Measurements from ENCODE around the gene TOM1L2.

TOM1L2 gene

DNA sequence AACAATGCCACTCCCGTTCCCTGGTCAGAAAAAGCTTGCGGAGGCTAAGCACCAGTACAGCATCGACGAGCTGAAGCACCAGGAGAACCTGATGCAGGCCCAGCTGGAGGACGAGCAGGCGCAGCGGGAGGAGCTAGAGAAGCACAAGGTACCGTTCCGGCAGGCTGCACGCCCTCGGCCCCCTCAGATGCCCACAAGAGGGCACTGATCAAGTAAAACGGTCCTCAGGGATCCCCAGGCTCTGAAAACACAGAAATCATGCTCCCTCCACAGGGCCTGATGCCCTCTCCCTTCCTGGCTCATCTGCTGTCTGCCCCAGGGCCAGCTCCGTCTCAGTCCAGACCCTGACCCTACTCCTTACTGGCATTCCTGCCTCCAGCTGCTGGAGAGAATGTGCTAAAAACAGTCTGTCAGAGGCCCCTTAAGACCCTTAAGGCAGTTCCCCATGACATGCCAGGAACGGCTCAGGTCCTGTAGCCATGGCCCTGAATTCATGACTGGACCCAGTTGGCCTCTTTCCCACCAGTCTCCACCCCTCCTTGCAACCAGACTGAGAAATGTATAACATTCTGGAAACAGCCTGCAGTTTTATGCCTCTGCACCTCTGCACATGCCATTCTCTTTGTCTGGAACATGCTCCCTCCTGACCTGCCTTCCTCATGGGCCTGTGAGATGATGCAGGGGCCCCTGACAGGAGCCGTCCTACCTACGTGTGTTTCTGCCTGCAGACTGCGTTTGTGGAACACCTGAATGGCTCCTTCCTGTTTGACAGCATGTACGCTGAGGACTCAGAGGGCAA is 22.3 kb upstream of the TOM1L2 start:
- DNase-seq = no peak

DNA sequence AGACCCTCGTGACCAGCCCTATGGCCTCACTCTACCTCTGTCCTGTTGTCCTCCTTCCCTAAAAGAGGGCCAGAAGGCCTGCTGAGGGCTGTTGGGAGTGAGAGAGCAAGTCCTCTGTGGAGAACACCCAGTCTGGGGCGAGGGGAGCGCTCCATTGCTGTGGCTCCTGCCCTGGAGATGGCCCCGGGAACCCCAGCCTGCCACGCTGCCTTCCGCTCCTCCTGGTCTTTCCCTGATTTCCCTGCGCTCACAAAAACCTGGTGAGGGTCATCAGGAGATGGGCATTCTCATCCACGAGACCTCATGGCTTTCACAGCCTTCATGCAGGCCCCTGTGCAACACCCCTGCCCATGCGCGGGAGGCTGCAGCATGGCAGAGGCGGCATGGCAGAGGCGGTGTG is 21.7 kb upstream of the TOM1L2 start:
- DNase-seq = no peak

DNA sequence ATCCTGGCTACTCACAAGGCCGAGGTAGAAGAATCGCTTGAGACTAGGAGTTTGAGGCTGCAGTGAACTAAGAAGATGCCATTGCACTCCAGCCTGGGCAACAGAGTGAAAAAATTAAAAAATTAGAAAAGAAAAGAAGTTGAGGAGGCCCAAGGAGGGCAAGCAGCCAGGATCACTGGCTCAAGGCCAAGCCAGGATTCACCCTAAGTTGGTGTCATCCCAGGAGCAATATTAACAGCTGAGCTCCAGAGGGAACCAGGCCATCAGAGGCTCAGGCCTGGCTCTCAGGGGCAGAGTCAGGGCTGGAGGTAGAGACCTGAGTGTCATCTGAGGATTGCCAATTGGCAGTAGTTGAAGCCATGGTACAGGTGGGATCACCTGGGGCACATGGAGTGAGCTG is 21.2 kb upstream of the TOM1L2 start:
- DNase-seq = no peak

DNA sequence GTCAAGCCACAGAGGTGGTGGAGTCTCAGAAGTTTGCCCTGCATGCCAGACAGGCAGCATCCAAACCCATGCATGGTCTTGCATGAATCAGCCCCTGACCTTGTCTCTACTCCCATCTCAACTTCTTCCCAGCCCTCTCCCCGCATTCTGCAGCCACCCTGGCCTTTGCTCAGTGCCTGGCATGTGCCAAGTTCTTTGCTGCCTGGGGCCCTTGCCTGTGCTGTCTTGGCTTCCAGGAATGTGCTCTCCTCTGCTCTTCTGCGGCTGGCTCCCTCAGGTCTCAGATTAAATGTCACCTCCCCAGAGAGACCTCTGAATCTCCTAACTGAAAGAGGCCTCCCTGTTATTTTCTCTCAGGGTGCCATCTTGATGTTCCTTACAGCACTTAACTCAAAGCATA is 18.1 kb upstream of the TOM1L2 start:
- no peak for DNase-seq

DNA sequence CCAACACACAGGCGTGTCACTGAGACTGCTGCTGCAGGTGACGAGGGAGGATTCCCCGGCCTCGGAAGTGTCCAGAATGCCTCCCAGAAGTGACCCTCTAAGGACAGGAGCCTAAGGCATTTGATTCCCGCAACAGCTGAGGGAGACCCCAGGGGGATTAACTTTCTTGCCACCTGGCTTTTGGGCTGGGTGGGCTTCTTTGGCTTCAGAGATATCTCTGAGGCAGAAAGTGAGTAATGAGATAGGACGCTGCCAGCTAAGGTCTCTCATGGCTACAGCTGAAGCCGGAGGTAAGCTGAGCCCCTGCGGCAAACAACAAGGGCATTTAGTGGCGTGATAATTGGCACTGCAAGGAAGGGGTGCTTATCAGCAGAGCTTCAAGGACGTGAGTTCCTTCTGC is 17.4 kb upstream of the TOM1L2 start:
- no peak for DNase-seq

DNA sequence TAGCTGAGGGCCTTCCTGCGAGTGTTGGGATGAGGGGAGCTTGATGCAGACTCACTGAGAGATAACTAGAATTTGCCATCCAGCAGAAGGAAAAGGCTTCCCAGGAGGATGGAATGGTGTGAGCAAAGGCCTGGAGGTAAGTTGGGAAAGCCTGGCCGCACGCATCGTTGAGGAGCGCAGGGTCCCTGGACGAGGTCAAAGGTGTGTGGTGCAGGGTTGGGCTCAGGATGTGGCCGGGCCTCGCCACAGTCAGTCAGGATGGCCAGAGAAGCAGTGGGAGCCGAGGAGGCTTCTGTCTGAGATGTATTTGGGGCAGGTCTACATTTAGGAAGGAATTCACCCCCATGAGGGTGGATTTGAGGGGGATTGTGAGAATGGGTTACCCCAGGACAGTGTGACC is 16.9 kb upstream of the TOM1L2 start:
- DNase-seq = no peak

DNA sequence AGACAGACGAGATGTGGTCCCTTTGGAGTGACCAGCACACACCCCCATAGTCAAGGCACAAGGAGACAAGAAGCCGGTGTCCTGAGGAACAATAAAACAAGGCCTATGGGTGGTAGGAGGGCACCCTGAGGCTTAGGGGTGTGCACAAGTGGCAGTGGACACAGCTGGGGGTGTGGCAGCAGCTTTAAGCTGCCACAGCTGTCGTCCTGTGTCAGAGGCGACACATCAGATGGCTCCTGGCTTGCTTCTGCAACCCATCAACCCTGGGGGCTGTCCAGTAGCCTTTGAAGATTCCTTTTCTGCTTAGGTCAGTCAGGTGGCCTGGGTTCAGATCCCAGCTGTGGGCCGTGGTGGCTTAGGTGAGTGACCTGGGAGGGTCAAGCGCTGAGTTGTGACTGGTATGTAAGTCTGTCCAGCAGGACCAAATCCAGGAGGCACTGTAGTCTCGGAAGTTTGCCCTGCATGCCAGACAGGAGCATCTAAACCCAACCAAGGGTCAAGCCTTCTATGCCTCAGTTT is 16.3 kb upstream of the TOM1L2 start:
- DNase-seq = no peak

DNA sequence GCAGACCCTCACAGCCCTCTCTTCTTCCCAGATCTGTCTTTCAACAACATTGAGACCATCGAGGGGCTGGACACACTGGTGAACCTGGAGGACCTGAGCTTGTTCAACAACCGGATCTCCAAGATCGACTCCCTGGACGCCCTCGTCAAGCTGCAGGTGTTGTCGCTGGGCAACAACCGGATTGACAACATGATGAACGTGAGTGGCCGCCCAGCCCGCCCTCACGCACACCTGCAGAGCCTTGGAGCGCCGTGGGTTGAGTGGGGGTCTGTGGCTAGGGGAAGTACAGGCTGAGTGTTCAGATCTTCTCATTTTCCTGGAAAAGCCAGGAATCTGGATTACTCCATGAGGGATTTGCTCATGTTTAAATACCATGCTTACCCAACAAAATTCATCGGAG is 15.7 kb upstream of the TOM1L2 start:
- no peak for DNase-seq

DNA sequence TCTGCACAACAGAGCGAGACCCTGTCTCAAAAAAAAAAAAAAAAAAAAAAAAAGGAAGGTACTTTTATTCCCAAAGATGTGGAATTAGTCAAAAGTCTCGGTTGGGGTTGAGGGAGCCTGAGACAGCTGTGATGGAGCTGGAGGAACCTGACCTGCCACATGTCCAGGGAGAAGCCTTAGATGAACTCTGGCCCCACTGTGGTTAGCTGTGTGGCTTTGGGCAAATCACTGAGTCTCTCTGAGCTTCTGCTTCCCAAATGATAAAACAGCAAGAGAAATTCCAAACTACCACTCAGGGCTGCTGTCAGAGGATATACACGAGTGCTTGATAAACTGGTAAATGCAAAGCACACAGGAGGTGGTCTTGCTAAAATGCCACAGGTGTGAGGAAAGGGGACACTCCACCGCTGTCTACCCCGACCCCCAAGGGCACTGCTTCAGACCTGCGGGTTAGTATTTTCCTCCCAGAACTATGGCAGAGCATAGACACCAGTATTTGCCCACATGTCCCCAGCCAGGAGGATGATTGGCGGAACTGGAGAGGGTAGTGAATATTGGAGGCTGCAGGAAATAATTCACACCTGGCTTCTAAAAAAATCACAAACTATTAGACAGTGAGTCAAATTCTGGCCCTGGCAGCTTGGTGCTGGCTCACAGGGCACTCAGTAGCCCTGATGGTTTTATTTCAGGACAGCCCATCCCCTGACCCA is 15.1 kb upstream of the TOM1L2 start:
- DNase-seq = no peak

DNA sequence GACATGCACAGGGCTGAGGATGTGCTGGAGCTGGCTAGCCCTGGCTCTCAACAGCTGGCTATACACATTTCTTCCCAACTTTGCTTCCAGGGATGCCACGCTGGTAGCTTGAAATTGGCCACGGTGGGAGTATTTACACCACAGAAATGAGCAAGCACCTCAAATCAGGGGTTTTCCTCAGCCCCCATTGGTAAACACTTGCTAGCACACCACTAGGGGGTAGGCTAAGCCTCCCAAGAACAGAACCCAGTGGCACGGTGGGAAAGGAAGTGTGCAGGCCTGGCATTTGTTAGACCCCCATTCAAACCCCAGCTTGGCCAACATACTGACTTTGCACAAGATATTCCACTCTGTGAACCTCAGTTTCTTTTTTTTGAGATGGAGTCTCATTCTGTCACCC is 13.4 kb upstream of the TOM1L2 start:
- no peak for DNase-seq

DNA sequence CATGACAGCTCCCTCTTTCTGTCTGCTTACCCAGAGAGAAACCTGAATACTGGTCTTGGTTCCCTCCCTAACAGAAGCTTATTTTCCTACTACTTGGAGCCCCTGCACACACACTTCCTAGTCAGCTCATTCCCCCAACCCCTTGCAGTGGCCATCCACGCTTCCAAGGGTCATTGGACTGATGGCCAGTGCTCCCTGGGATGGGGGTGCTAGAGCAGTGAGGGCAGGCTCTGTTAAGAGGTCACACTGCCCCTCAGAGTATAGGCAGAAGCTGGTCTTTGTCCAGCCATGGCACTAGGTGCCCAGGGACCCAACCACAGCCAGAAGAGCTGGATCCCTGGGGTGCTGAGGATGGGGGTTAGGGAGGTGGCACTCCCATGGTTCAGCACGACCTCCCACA is 13.0 kb upstream of the TOM1L2 start:
- no peak for DNase-seq

DNA sequence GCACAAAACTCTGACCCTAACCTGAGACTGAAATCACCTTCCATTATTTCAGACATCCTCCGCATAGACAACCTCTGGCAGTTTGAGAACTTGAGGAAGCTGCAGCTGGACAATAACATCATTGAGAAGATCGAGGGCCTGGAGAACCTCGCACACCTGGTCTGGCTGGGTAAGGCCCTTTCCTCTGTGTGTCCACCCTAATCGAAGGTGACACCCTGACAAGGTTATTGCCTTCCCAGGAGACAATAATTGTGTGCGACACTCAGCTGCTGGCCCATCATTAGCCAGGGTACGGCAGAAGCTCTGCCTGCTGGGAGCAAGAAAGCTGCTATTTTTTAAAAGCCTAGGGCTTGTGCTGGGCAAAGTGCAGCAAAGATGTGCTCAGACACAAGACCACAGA is 11.6 kb upstream of the TOM1L2 start:
- no peak for DNase-seq

DNA sequence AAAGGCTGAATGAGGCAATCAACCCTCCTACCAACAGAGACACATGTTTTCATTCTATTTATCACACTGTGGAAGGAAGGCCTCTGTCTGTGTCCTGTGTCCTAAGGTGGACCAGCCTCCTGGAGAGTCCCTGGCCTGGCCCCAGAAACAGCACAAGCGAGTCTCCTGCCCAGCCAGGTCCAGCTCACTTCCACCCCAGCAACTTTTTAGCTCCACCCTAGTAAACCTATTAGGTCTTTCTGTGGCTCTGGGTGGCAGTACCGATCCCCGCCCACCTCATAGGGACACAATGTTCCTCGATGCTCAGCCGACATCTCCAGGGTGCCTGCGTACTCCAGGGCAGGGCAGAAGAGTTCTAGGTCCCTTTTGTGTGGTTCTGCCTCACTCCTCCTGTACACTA is 11.2 kb upstream of the TOM1L2 start:
- DNase-seq = no peak

DNA sequence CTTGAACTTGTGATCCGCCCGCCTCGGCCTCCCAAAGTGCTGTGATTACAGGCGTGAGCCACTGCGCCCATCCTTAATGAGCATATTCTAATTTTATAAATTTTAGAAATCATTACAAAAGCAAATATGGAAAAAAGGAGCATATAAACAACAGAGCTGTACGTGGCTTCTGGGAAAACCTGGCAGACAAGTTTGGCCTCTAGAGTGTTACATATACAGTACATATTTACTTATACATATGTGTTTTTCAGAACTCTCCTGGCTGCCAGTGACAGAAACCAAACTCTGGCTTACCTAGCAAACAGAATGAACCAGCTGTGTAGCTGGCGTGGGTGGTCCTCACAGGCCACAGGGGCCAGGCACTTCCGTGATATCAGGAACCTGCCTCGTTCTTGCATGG is 10.6 kb upstream of the TOM1L2 start:
- no peak for DNase-seq

DNA sequence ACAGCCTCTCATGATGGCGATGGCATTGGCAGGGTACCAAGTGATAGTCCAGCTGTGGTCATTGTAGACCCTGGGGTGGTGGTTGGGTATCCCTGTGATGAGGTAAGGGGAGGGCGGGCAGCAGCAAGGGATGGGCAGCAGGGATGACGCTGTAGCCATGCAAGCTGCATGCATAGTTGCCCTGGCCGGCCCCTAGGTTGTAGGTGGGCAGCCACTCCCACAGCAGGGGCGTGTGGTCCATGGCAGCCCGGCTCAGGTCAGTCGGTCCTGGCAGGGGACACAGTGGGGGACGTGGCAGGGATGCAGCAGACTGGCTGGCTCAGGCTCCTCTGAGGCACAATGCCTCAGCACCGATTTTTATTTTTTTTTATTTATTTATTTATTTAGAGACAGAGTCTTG is 9.1 kb upstream of the TOM1L2 start:
- DNase-seq = no peak

DNA sequence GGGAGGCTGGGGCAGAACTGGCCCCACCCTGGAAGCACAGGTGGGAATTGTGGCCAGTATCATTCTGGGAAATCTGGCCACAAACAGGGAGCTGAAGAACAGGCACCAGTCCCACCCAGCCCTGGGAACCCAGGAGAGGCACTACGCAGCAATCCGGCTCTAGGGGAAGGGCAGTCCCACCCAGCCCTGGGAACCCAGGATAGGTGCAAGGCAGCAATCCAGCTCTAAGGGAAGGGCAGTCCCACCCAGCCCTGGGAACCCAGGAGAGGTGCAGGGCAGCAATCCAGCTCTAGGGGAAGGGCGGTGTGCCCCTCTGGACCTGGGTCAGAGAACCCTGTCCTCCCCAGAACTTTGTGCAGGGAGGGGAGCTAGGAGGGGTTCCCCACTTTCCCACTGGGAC is 7.6 kb upstream of the TOM1L2 start:
- DNase-seq = no peak

DNA sequence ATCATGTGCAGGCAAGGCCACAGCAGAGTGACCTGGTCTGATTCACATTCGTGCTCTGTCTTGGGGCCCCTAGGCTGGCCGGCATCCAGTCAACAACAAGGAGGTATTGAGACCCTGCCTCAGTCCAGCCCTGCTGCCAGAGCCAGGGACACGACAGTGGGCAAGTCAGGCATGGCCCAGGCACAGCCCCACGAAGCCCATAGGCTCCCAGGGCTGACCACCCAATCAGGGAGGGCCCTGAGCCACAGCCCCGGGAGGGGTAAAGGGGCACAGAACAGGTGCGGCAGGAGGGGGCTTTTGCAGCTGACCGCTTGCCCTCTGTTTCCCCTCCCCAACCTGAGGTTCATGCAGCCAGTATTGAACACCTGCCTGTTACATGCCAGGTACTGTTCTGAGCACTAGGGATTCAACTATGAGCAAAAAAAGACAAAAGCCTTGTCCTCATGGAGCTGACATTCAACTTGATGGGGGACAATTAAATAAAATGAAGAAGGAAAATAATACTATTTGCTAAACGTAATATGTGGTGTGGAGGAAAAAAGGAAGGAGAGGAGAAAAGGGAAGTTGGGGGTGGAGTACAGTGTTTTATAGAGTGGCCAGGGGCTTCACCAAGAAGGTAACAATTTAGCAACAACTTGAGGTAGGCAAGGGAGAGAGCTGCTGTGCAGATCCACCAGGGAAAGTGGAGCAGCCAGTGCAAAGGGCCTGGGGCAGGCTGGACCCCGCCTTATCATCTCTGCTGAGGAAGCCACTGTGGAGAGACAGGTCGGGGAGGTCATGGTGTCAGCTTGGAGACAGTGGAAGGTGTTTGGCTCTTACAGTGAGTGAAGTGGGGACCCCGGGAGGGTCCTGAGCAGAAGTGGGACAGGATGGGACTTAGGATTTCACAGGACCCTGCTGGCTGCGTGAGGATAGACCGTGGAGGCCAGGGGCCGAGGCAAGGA is 6.6 kb upstream of the TOM1L2 start:
- no peak for DNase-seq

DNA sequence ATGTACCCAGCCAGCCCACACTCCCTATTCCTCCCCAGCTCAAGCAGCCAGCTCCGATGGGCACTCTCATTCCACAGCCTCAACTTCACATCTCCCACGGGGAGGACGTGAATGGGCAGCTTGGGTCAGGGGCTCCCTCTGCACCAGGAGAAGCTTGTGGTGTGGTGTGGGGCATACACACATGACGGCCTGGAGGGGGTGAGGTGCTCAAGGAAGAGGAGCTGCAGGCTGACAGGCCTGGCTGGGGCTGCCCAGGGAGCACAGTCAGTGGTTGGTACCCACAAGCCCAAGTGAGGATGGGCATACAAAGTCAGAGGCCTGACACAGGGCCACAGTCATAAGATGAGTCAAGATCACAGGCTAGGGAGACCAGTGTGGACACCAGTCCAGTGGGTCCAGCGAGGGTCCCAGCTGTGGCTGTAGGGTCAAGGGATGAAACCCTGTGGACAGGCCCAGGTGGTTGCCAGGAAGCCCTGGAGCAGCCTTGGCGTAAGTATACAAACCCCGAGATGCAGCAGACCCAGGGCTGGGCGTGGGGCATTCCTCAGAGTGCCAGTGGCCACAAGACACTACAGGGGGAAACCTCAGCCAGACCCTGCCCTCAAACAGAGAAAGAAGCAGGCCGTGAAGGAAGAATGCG is 4.9 kb upstream of the TOM1L2 start:
- no peak for DNase-seq

DNA sequence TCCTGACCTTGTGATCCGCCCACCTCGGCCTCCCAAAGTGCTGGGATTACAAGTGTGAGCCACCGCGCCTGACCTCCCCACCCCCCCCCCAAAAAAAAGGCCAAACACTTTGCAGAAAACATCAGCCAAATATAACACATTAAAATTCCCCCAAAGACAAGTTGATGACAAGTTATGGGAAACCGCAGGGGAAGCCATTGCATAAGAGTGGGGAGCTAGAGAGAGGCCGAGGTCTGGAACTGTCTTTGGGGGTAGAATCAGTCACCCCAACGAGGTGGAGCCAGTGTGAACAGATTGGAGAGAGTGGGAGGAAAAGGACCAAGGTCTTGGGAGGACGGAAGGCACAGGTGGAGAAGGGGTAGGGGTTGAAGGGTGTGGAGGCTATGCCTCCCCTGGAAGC is 3.2 kb upstream of the TOM1L2 start:
- no peak for DNase-seq

DNA sequence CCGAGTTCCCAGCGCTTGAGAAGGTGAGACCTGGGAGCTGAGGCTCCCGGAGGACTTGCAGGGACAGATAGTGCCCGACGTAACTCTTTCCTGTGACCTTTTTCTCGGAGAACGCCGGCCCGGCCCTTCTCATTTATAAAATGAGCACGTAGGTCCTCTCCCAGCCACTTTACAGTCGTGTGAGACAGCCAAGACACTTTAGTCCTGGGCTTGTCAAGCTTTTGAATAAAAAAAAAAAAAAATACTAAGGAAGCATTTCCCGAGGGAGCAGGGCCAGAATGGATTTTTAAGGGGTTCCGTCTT is 703 bp upstream of the TOM1L2 start:
- DNase-seq = no peak

DNA sequence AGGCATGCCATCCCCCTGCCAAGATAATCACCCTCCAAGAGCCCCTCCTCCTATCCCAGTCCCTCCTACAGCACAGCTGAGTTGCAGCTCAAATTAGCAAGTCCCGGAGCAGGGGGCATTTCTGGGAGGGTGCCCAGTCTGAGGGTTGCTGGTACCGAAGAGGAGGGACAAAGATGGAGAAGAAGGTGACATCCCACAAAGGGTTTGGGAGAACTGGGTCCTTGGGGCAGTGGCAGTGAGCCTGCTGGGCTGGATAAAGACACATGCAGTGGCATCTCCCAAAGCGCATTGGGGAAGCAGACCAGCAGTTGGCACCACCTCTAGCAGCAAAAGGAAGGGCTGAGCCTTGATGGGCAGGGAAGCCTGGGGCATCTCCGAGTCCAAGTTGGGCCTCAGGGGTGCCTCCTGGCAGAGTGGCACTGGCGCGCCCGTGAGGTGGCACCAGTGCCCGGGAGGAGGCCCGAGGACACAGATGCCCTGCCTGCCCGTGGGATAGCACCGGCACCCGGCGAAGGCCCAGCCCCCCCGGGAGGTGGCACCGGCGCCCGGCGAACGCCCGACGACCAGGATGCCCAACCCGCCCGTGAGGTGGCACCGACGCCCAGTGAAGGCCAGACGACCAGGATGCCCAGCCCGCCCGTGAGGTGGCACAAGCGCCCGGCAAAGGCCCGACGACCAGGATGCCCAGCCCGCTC is 622 bp downstream of the TOM1L2 start:
- DNase-seq = no peak

DNA sequence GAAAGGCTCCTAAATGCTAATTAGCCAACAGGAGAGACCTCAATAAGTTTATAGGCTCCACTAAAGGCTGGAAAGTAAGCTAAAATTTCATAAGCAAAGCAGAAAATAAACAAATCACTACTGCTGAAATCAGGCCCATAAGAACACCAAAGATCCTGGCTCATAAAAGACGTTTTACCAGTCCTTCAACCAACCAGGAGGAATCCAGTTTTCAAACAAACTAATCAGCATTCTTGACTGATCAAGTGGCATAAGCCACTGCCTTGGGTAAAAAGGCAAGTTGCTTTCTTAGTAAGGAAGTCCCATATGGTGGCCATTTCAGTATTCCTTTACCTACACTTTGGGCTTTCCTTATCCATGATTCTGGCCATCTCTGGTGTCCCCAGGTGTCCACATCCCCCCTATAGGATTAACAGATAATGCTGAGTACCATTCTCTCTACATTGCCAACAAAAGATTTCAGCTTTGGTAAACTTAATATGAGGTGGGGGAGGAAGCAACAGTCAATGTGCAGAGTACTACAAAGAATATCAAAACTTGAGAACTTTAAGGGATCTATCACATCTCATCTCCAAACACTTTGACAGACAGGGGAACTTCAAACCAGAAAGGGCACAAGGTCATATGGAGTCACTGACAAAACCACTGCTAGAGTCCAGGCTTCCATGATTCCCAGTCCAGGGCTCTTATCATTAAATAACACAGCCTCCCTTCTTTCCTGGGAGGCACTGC is 1.3 kb downstream of the TOM1L2 start:
- DNase-seq = no peak
